ENCODE measurements around the gene OFD1.

- TF ChIP-seq CTCF (IDR thresholded peaks at IDR 0.05), result no peak
- TF ChIP-seq POLR2A (IDR thresholded peaks at IDR 0.05), result peak; percentile 97
These were observed at the start of gene OFD1, which contains the start of gene TRAPPC2 for GRCh38 chrX:13734278-13735172.

Measured in right lobe of liver (tissue), 4 donors.